Vagina (tissue), 2 donors: ENCODE data around the gene ADAMTS16.

Experiments used
- CTCF ChIP-seq, 3 experiments: fragments of 450-650 bp in 2 of 3; fragments of 200-600 bp in 1 of 3; sonication (generic) in 1 of 3; IDR thresholded peaks; one replicate each; pipeline ENCODE4 v1.5.1; 2017 to 2019; ENCODE audit warnings: antibody characterized with exemption in 3 of 3, mild to moderate bottlenecking in 2 of 3, moderate library complexity in 2 of 3
- POLR2A ChIP-seq, 2 donors: fragments of 450-650 bp; IDR thresholded peaks; one replicate each; pipeline ENCODE4 v1.6.1; 2017; ENCODE audit warnings: antibody characterized with exemption in 2 of 2, mild to moderate bottlenecking in 2 of 2, moderate library complexity in 2 of 2
- POLR2AphosphoS5 ChIP-seq, 2 donors: sonication (generic); formaldehyde crosslinking; IDR thresholded peaks; one replicate each; pipeline ENCODE4 v1.9.0; 2017; ENCODE audit warnings: antibody characterized with exemption in 2 of 2, mild to moderate bottlenecking in 2 of 2, low read depth in 1 of 2; ENCODE audit not compliant: insufficient read depth in 1 of 2

- no peak for TF ChIP-seq CTCF (IDR thresholded peaks at IDR 0.05)
- no peak for TF ChIP-seq POLR2AphosphoS5 (IDR thresholded peaks at IDR 0.05; ENCODE audit: insufficient read depth in 1 of 2, low read depth in 1 of 2)
- TF ChIP-seq POLR2A (IDR thresholded peaks at IDR 0.05), result no peak
Measured at GRCh38 chr5:5183189-5183699, 43.1 kb downstream of the ADAMTS16 start.
